ENCODE measurements around the gene GAN.

The GAN gene

GRCh38 chr16:81436386-81436785 lies 121.6 kb downstream of the GAN start:
- DNase-seq: no peak

GRCh38 chr16:81437865-81438264 lies 123.1 kb downstream of the GAN start:
- DNase-seq: no peak

All from NCI-H1436 (cell line).